NCI-H146 treated with DMSO at 0.1 percent for 48 hours (cell line): Measurements from ENCODE around the gene MRPL34.

Experiments
- DNase-seq: peaks from one replicate; lab custom pipeline; 2025; ENCODE audit not compliant: unreplicated experiment; lab: John Stamatoyannopoulos, UW

Gene MRPL34

GRCh38 chr19:17327654-17328516, 22.2 kb downstream of the MRPL34 start:
- peak; percentile 82 for DNase-seq

DNA sequence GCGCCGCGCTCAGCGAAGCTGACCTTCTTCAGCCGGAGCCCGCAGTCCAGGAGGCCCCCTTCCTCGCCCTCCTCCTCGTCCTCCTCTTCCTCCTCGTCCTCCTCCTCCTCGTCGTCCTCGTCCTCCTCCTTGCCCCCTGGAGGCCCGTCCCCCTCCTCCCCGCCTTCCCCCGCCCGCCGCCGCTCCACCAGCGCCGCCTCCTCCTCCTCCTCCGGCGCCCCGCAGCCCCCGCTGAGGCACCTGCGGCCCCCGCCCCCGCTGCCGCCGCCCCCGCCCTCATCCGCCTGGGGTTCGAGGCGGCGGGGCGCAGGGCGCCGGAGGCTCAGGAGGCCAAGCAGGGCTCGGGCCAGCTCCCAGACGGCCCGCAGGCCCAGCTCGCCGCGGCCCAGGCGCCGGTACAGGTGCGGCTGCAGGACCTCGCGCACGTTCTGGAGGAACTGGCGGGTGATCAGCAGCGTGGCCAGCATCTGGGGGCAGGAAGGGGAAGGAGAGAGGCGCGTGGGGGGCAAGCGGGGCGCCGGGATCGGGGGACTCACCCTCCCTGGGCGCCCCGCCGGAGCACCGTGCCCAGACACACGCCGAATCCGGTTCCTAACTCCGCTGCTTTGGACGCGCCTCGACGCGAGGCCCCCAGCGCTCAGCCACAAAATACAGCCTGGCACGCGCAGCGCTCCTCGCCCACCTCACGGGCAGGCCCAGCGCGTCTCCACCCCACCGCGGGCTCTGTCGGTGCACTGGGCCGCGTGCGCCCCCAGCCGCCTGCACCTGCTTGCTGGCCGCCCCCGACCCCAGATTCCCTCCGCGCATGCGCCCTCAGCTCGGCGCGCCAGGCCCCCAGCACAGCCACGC, 23.1 kb downstream of the MRPL34 start:
- no peak for DNase-seq

- DNase-seq, result no peak
Measured at GRCh38 chr19:17329366-17330261, 23.9 kb downstream of the MRPL34 start.

- DNase-seq, result no peak
Measured at GRCh38 chr19:17330262-17331044, 24.8 kb downstream of the MRPL34 start.

DNA sequence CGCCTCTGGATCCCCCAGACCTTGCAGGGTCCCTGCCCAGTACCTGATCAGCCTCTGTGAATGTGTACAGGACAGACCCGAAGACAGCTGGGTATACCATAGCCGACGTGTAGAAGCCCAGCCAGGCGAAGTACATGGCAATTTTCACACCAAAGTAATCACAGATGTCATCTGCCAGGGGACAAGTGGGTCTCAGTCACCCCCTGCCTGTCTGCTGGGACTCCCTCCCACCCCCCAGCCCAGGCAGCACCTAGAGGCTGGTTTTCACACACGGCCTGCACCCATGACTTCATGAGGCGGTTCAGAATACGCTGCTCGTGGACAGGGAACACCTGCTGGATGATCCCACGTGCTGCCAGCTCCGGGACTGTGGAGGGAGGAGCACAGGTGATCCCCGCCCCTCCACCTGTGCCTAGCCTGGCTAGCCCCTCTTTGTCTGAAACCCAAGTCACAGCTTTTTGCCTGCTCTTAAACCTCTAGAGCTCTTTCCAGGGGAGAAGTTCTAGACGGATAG, 25.4 kb downstream of the MRPL34 start:
- peak; percentile 10 for DNase-seq

- DNase-seq, result no peak
Measured at GRCh38 chr19:17332360-17332676, 26.6 kb downstream of the MRPL34 start.

- DNase-seq, result peak; percentile 41
Measured at GRCh38 chr19:17332677-17333581, 27.3 kb downstream of the MRPL34 start.

GRCh38 chr19:17333611-17334413, 28.1 kb downstream of the MRPL34 start:
- no peak for DNase-seq

GRCh38 chr19:17334414-17335409, 29.0 kb downstream of the MRPL34 start, which contains the start of gene ANO8:
ANO8 (minus strand) TSS chr19:17334855; CDS start chr19:17334670, 185 bp downstream.
- DNase-seq, result peak; percentile 91

GRCh38 chr19:17335575-17335974, 29.9 kb downstream of the MRPL34 start:
- no peak for DNase-seq

GRCh38 chr19:17336872-17337674, 31.4 kb downstream of the MRPL34 start, which contains the start of gene GTPBP3:
GTPBP3 (plus strand) TSS chr19:17337553; CDS start chr19:17337612, 59 bp downstream.
- DNase-seq, result peak; percentile 99

DNA sequence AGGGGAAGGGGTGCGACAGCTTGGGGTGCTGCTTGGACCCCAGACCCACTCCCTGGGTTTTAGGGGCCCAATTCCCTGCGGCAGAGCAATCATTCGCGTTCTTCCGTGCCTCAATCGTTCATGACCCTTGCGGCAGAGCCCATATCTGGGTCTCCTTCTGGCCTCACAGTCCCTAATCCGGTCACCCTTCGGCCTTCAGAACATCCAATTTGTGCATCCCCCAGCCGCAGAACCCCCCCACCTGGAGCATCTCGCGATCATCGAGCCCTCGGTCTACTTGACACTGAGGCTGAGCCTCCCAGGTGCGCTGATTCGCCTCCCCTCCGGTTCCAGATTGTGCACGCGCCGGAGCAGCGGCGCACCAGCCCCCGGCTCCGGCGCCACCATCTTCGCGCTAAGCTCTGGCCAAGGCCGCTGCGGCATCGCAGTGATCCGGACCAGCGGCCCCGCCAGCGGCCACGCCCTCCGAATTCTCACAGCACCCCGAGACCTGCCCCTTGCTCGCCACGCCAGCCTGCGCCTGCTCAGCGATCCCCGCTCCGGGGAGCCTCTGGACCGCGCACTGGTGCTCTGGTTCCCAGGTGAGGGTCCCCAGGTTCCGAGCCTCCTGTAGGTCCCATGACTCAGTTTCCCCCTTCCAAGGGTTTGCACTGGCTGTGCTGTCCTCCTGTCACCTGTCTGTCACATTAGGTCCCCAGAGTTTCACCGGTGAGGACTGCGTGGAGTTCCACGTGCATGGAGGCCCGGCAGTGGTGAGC, 32.2 kb downstream of the MRPL34 start:
- no peak for DNase-seq

DNA sequence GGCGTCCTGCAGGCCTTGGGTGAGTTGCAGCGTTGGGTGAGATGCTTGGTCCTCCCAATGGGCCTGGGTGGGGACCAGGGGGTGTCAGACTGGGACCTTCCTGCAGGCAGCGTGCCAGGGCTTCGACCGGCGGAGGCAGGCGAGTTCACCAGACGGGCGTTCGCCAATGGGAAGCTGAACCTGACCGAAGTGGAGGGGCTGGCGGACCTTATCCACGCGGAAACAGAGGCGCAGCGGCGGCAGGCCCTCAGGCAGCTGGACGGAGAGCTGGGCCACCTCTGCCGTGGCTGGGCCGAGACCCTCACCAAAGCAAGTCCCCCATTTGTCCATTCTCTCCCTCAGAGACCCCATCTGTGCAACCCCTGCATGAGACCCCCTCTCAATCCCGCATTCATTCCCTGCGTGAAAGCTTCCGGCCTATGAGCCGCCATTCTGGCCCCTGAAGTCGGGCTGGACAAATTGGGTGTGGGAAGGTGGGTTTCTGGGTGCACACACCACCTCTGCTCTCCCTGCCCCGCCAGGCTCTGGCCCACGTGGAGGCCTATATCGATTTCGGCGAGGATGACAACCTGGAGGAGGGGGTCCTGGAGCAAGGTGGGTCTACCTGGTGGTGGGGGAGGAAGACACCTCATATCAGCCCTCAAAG, 32.9 kb downstream of the MRPL34 start:
- DNase-seq, result no peak

DNA sequence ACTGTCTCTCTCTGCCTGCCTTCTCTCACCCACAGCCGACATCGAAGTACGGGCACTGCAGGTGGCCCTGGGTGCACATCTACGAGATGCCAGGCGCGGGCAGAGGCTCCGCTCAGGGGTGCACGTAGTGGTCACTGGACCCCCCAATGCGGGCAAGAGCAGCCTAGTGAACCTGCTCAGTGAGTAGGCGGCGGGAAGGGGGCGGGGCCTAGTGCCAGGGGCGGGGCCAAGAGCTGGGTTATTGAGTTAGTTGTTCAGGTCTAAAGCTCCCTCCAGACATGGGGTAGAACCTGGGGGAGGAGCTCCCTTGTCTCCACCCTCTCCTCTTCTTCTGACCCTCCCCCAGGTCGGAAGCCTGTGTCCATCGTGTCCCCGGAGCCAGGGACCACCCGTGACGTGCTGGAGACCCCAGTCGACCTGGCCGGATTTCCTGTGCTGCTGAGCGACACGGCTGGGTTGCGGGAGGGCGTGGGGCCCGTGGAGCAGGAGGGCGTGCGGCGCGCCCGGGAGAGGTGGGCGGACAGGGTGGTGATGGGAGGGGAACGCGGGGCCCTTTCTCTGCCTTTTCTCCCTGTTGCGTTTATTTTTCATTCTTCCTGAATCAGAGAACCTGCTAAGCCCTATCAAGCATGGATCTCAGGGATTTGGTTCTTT, 33.5 kb downstream of the MRPL34 start:
- DNase-seq, result no peak
